PC-3 (cell line): ENCODE results near the gene PSD. TPM values are rescaled to one million over a fixed set of nuclear protein-coding genes. Genes with fewer than 3 reads are reported as not detected.

ENCODE experiments used
- ATAC-seq: fragments of 200-7000 bp; cut with Tn5 transposase; 2 replicates; pipeline ENCODE4 v1.9.1; 2020; ENCODE audit warnings: mild to moderate bottlenecking, moderate library complexity
- BruUV-seq: library from RNA; stranded (reverse); fragments of 400-500 nt; replicated peaks from 2 replicates; lab custom pipeline; 2021; lab: Mats Ljungman, UMichigan
- CTCF ChIA-PET: fragments of 300-600 bp; sonication (Branson Sonifier 250); formaldehyde crosslinking; loops from one replicate; lab custom pipeline; 2022; ENCODE audit warnings: antibody characterized with exemption; lab: Charles Lee
- POLR2A ChIA-PET: fragments of 300-600 bp; sonication (Branson Sonifier 250); formaldehyde crosslinking; loops from one replicate; lab custom pipeline; 2022; ENCODE audit warnings: antibody characterized with exemption; ENCODE audit not compliant: unreplicated experiment; lab: Charles Lee
- DNase-seq: peaks from one replicate; pipeline ENCODE4 v3.0.0-alpha.2; 2015
- H2AFZ ChIP-seq: fragments of 300-600 bp; sonication (generic); 2 replicates; pipeline ENCODE4 v1.6.0; 2016; ENCODE audit warnings: antibody characterized with exemption, low read length
- H3F3A ChIP-seq: fragments of 300-600 bp; sonication (generic); one replicate; pipeline ENCODE4 v1.6.0; 2017; ENCODE audit warnings: antibody characterized with exemption, low read length, control low read depth, mild to moderate bottlenecking; ENCODE audit not compliant: unreplicated experiment
- H3K27ac ChIP-seq: fragments of 300-600 bp; sonication (generic); 2 replicates; pipeline ENCODE4 v1.5.1; 2016; ENCODE audit warnings: mild to moderate bottlenecking, low read length
- H3K27me3 ChIP-seq: fragments of 300-600 bp; sonication (generic); 2 replicates; pipeline ENCODE4 v1.6.1; 2016; ENCODE audit warnings: low read length, mixed read lengths
- H3K36me3 ChIP-seq: fragments of 300-600 bp; sonication (generic); 2 replicates; pipeline ENCODE4 v1.6.1; 2016; ENCODE audit warnings: low read depth, mixed run types, low read length, mixed read lengths
- H3K4me1 ChIP-seq: fragments of 300-600 bp; sonication (generic); 2 replicates; pipeline ENCODE4 v1.5.1; 2016; ENCODE audit warnings: low read length; ENCODE audit not compliant: insufficient read depth
- H3K4me2 ChIP-seq: fragments of 300-600 bp; sonication (generic); 2 replicates; pipeline ENCODE4 v1.6.0; 2016; ENCODE audit warnings: low read length
- H3K4me3 ChIP-seq: fragments of 300-600 bp; sonication (generic); 2 replicates; pipeline ENCODE4 v1.5.1; 2016; ENCODE audit warnings: mild to moderate bottlenecking, low read length, mixed read lengths
- H3K79me2 ChIP-seq: fragments of 300-600 bp; sonication (generic); 2 replicates; pipeline ENCODE4 v1.6.1; 2017; ENCODE audit warnings: low read length, mixed read lengths
- H3K9ac ChIP-seq: fragments of 300-600 bp; sonication (generic); 2 replicates; pipeline ENCODE4 v1.6.0; 2016; ENCODE audit warnings: mild to moderate bottlenecking, low read length
- H3K9me2 ChIP-seq: fragments of 300-600 bp; sonication (generic); replicated peaks from 2 replicates; pipeline ENCODE4 v1.6.1; 2016; ENCODE audit warnings: mixed run types, low read length, mixed read lengths
- H3K9me3 ChIP-seq: fragments of 300-600 bp; sonication (generic); 2 replicates; pipeline ENCODE4 v1.6.1; 2016; ENCODE audit warnings: low read length, mixed read lengths
- H4K20me1 ChIP-seq: fragments of 300-600 bp; sonication (generic); 2 replicates; pipeline ENCODE4 v1.6.1; 2016; ENCODE audit warnings: low read length, mixed read lengths
- CTCF ChIP-seq: fragments of 300-600 bp; sonication (generic); conservative IDR thresholded peaks from 2 replicates; pipeline ENCODE4 v1.5.1; 2017; ENCODE audit warnings: antibody characterized with exemption, low read depth, mild to moderate bottlenecking, low read length
- EZH2 ChIP-seq: fragments of 300-600 bp; sonication (generic); IDR thresholded peaks from one replicate; pipeline ENCODE4 v1.6.1; 2017; ENCODE audit warnings: antibody characterized with exemption, mild to moderate bottlenecking, low read length; ENCODE audit not compliant: unreplicated experiment
- EZH2phosphoT487 ChIP-seq: fragments of 300-600 bp; sonication (generic); IDR thresholded peaks from 2 replicates; pipeline ENCODE4 v1.6.1; 2018; ENCODE audit warnings: mild to moderate bottlenecking, antibody characterized with exemption, low read length, borderline replicate concordance
- intact Hi-C: fragments of 100-400 bp; cut with micrococcal nuclease; formaldehyde crosslinking; loops from 2 replicates; pipeline ENCODE4 v1.9.0; 2023
- total RNA-seq: library from RNA; depleted of rRNA; stranded (reverse); fragments of >200 nt; gene quantifications from 2 replicates; pipeline ENCODE4 v1.2.3, GENCODE V29; 2014

PSD gene
- total RNA-seq, 1 experiment from 2014 or later, result 0.22 TPM

- no peak overlapping the region for H3K9ac ChIP-seq
- H3K9me3 ChIP-seq, result no peaks in the 10 kb centered on the region
- TF ChIP-seq EZH2 (no peak), EZH2phosphoT487 (no peak), CTCF (no peak)
- POLR2A ChIA-PET, result no interaction called here
- no peaks in the 10 kb centered on the region for H4K20me1 ChIP-seq
- no peak overlapping the region for H3K4me3 ChIP-seq
- no peak overlapping the region for H2AFZ ChIP-seq
- no peak overlapping the region for H3K27ac ChIP-seq
- H3K27me3 ChIP-seq, result no peaks in the 10 kb centered on the region
- no peak for ATAC-seq
- no peak overlapping the region for H3K4me2 ChIP-seq
- intact Hi-C loops, result no loop called here
- no peaks in the 10 kb centered on the region for H3K9me2 ChIP-seq
- peaks cover 17% of the 10 kb centered on the region for H3K4me1 ChIP-seq
- H3F3A ChIP-seq, result no peaks in the 10 kb centered on the region
- no TSS peak for BruUV-seq
- 0 out of 2 replicates have a peak, but pooled peaks cover 4% of the 10 kb centered on the region for H3K36me3 ChIP-seq
- DNase-seq, result no peak
- peaks cover 11% of the 10 kb centered on the region; the same call in 1 of the 2 replicates for H3K79me2 ChIP-seq
- CTCF ChIA-PET, result no interaction called here
Measured at GRCh38 chr10:102424916-102425315, 6.3 kb upstream of the PSD start.

GRCh38 chr10:102424145-102424544, 5.6 kb upstream of the PSD start:
- Histone ChIP-seq H3K9me2 (no peaks in the 10 kb centered on the region), H3K4me3 (no peak overlapping the region), H3K9me3 (no peaks in the 10 kb centered on the region), H3F3A (no peaks in the 10 kb centered on the region), H3K4me1 (peaks cover 20% of the 10 kb centered on the region), H3K27me3 (no peaks in the 10 kb centered on the region), H3K9ac (no peak overlapping the region), H2AFZ (no peak overlapping the region), H3K27ac (no peak overlapping the region), H3K79me2 (peaks cover 11% of the 10 kb centered on the region; the same call in 1 of the 2 replicates), H3K36me3 (0 out of 2 replicates have a peak, but pooled peaks cover 4% of the 10 kb centered on the region), H4K20me1 (no peaks in the 10 kb centered on the region), H3K4me2 (no peak overlapping the region)
- ChIA-PET POLR2A (no interaction called here), CTCF (no interaction called here)
- DNase-seq (no peak), ATAC-seq (no peak)
- TF ChIP-seq EZH2phosphoT487 (no peak), CTCF (no peak), EZH2 (no peak)
- intact Hi-C loops, result no loop called here
- no TSS peak for BruUV-seq

GRCh38 chr10:102423372-102423968, 4.9 kb upstream of the PSD start:
- Histone ChIP-seq H4K20me1 (no peaks in the 10 kb centered on the region), H3K27ac (no peak overlapping the region), H3K9me2 (no peaks in the 10 kb centered on the region), H3K79me2 (peaks cover 11% of the 10 kb centered on the region; the same call in 1 of the 2 replicates), H3K27me3 (no peaks in the 10 kb centered on the region), H3K4me2 (peak overlapping the region; percentile 92; the same call in 1 of the 2 replicates), H3K4me1 (peaks cover 20% of the 10 kb centered on the region), H3K4me3 (no peak overlapping the region), H3K9me3 (no peaks in the 10 kb centered on the region), H3F3A (no peaks in the 10 kb centered on the region), H3K36me3 (0 out of 2 replicates have a peak, but pooled peaks cover 4% of the 10 kb centered on the region), H3K9ac (no peak overlapping the region), H2AFZ (no peak overlapping the region)
- POLR2A ChIA-PET, result no interaction called here
- ATAC-seq (no peak), DNase-seq (no peak)
- TSS peak; percentile 11 for BruUV-seq
- intact Hi-C loops, result no loop called here
- no peak for TF ChIP-seq EZH2phosphoT487
- no peak for TF ChIP-seq EZH2
- no peak for TF ChIP-seq CTCF
- CTCF ChIA-PET, result interaction anchor here (0.6 kb wide), 1 partner anchor 1028 kb away, joined by 4 read pairs; no protein-coding TSS in a partner anchor
